Fibroblast of pulmonary artery (primary cell): ENCODE results near the gene TAGLN2.

Experiments used
- DNase-seq: peaks from one replicate; pipeline ENCODE4 v3.0.0-alpha.2; 2010; ENCODE audit warnings: low read depth
- H3K4me3 ChIP-seq: replicated peaks from 2 replicates; pipeline ENCODE4 v1.5.1; 2011; ENCODE audit warnings: low read depth, mild to moderate bottlenecking, control low read depth, low read length, moderate library complexity
- TF ChIP-seq, protein P1 (sequence below): IDR thresholded peaks from 2 replicates; pipeline ENCODE4 v1.5.1; 2011; ENCODE audit warnings: mild to moderate bottlenecking, control low read depth, low read length, inconsistent platforms; ENCODE audit errors: missing control alignments

TAGLN2 gene

DNA sequence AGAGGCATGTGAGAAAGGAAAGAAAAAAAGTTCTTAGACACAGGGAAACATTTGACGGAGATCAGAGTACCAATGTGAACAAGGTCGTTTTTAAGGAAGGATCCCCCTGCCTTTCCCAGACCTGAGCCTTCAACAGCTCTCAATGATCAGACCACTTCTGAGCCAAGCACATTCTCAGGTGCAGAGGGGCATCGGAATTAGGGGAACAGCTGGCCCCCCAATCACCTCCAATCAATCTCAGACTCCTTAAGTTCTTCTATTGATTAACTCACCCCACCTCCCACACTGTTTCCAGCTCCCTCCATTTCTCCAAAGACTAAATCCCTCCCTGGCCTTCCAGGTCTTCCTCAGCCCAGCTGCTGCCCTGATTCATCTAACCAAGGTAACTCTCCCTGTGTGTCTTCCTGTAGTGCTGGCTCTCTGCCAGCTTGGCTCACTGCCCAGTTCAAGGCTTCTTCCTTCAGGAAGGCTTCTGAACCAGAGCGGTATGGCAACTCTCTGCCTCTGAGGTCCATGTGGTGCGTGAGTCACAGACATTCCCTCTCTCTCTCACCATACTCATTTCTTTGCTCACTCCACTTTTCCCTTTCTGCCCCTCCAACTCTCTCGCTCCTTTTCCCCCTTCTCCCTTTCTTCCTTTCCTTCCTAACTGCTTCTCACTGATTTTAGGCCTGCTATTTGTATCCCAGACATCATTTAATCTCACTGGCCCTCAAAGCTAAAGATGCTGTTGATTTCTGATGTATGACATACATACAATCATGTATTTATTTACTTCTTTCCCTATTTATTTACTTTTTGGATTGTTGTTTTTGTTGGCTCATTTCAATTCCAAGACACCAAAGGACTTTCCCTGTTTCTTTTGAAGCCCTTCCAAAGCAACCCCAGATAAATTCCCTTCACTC lies 43.4 kb downstream of the TAGLN2 start:
- peak; percentile 98 for DNase-seq
- H3K4me3 ChIP-seq = no peak overlapping the region
- TF ChIP-seq, protein P1, sequence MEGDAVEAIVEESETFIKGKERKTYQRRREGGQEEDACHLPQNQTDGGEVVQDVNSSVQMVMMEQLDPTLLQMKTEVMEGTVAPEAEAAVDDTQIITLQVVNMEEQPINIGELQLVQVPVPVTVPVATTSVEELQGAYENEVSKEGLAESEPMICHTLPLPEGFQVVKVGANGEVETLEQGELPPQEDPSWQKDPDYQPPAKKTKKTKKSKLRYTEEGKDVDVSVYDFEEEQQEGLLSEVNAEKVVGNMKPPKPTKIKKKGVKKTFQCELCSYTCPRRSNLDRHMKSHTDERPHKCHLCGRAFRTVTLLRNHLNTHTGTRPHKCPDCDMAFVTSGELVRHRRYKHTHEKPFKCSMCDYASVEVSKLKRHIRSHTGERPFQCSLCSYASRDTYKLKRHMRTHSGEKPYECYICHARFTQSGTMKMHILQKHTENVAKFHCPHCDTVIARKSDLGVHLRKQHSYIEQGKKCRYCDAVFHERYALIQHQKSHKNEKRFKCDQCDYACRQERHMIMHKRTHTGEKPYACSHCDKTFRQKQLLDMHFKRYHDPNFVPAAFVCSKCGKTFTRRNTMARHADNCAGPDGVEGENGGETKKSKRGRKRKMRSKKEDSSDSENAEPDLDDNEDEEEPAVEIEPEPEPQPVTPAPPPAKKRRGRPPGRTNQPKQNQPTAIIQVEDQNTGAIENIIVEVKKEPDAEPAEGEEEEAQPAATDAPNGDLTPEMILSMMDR = no peak

DNA sequence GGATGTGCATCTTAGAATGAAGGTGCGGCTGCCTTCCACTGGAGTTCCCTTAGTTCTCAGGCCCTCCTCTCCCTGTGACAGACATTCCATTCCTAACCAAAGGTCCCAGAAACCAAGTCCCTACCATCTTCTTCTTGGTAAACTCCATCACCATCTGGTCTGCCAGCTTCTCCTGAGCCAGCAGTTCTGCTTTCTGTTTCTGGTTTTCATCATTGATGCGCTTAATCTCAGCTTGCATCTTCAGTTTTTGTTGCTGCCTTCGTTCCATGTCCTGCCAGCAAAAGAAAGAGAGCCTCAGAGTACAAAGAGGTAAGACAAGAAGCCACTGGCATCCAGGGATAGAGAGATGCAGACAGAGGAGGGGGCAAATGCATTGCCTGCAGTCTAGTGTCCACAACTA lies 44.9 kb downstream of the TAGLN2 start:
- no peak for DNase-seq
- no peak overlapping the region for H3K4me3 ChIP-seq
- TF ChIP-seq, protein P1 = no peak

- H3K4me3 ChIP-seq = no peak overlapping the region
- TF ChIP-seq, protein P1 = no peak
- peak; percentile 85 for DNase-seq
Measured at GRCh38 chr1:159879977-159880376, 45.3 kb downstream of the TAGLN2 start.

DNA sequence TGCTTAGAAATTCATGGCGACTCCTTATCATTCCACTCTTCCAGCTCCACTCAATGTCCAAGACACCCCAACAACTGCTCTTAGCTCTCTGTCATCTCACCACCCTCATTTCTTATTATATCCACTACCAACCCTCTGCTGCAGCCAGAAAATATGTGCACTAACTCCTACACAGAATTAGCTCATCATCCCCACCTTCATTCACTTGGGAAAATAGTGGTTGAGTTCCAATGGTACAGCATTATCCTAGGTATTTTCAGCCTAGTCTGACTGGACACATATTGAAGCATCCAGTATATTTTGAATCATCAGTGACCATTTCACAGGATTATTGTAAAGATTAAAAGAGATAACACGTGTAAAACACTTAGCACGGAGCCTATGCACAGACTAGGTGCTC lies 46.2 kb downstream of the TAGLN2 start:
- TF ChIP-seq, protein P1 = no peak
- DNase-seq = no peak
- H3K4me3 ChIP-seq = no peak overlapping the region

DNA sequence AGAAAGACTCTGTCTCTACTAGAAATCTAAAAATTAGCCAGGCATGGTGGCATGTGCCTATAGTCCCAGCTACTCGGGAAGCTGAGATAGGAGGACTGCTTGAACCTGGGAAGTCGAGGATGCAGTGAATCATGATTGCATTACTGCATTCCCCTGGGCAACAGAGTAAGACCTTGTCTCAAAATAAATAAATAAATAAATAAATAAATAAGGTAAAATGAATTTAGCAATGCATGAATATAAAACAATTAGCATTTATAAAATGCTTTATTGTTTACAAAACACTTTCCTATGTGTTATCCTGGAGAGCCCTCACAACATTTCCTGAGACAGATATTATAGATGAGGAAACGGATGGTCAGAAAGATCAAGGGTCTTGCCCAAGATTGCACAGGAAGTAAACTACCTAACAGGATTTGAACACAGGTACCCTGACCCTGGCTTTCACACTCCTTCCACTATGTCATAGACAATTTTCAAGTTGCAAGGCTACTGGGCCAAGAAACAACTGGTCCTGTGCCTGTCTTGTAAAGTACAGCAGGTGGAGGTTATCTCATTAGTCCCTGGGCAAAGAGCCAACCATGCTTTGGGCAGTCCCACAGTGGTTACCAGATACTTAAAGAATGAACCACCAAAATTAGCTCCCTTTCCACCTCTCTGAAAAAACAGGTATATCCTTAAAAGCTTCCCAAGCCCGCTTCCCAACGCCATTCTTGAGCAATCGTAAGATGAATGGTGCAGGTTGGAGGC lies 47.4 kb downstream of the TAGLN2 start:
- no peak for DNase-seq
- H3K4me3 ChIP-seq = no peak overlapping the region
- TF ChIP-seq, protein P1 = no peak

- DNase-seq = no peak
- no peak overlapping the region for H3K4me3 ChIP-seq
- TF ChIP-seq, protein P1 = no peak
Measured at GRCh38 chr1:159873530-159874143, 51.7 kb downstream of the TAGLN2 start.
